HuH-7 (cell line): ENCODE measurements around the gene ALKBH7.
"Not testable (repeated sequence)": the region's sequence is repeated elsewhere in the genome, so short reads cannot be mapped to it uniquely, and the experiment has no call there.

Source experiments
- DNase-seq: peaks from one replicate; pipeline ENCODE4 v3.0.0; 2011; ENCODE audit warnings: low spot score

Gene ALKBH7

DNA sequence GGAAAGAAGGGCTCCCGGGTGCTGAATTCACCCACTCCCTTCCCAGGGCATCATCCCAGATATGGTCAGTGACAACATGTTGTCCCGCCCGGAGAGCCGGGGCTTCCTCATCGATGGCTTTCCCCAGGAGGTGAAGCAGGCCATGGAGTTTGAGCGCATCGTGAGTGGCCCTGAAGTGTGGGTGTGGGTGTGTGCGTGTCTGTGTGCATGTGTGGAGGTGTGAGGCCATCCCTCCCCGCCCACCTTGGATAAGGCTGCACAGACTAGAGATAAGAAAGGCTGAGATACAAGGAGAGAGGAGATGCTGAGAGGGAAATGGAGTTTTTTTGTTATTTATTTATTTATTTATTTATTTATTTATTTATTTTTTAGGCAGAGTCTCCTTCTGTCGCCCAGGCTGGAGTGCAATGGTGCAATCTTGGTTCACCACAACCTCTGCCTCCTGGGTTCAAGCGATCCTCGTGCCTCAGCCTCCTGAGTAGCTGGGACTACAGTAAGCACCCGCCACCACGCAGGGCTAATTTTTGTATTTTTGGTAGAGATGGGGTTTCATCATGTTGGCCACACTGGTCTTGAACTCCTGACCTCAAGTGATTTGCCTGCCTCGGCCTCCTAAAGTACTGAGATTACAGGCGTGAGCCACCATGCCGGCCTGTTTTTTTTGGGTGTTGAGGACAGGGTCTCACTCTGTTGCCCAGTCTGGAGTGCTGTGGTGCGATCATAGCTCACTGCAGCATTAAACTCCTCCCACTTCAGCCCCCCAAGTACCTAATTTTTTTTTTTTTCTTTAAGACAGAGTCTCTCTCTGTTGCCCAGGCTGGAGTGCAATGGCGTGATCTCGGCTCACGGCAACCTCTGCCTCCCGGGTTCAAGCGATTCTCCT lies 27.7 kb downstream of the ALKBH7 start:
- not testable (repeated sequence) for DNase-seq

DNA sequence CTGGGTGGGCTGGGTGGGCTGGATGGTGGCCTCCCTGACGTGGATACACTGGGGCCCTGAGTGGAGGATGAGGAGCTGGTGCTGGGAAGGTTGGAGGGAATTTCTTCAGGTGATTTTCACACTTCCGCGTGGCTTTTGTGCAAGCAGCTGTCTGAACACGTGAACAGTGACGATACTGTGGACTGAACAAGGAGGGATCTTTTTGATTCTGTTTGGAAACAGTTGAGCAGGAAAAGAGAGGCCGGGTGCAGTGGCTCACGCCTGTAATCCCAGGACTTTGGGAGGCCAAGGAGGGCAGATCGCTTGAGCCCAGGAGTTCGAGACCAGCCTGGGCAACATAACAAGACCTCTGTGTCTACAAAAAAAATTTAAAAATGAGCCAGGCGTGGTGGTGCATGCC lies 29.5 kb downstream of the ALKBH7 start:
- no peak for DNase-seq

DNA sequence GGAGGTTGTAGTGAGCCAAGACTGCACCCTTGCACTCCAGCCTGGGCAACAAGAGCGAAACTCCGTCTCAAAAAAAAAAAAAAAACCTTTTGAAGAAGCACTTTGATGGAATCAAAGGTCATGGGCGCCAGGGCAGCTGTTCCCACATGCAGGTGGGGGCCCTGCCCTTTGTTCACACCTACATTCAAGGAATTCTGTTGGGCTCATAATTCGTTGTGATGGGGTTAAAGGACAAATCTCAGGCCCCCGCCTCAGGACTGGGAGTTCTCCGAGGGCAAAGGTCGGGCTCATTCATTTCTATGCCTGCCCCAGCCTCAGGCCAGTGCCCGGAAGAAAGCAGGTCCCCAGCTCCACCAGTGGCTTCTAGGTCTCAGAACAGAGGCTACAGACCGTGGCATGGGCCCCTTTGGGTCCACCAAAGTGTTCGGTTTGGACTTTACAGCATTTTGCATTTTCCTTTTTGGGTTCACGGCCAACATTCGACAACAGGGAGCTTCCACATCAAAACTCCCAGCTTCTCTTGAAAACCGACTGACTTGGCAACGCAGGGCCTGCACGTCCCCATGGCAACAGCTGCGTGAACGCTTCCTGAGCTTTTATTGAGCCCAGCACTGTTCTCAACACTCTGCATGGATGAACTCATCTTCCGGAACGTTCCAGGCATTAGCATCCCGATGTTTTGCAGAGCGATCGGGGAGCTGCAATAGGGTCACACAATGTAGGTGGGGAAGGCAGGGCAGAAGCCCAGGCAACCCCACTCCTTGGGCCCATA lies 30.4 kb downstream of the ALKBH7 start:
- peak; percentile 56 for DNase-seq

DNA sequence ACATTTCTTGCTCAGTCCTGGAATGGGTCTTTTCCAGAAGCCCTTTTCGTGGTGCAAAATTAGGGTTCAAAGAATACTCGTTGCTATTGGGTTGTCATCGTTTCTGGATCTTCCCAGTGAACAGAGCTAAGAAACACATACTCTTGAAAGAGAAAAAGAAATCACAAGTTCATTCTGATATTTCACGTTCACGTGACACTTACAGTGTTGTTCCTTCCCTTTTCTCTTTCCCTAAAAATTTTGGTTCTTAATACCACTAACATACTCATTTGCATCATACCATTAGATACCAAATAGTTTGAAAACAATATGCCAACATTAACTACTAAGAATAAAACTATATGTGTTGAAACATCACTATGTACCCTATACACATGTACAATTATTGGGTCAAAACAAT lies 33.8 kb downstream of the ALKBH7 start:
- DNase-seq, result no peak

DNA sequence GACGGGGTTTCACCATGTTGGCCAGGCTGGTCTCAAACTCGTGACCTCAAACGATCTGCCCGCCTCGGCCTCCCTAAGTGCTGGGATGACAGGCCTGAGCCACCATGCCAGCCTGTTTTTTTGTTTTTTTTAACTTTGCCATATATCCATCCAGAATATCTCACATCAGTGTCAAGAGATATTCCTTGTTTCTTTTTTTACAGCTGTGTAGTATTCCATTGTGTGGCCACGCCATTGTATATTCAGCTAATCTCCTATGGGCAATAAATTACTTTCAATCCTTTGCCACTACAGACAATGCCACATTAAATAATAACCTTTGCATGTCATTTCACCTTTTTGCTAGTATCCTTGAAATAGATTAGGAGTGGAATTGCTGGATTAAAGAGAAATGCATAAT lies 36.8 kb downstream of the ALKBH7 start:
- no peak for DNase-seq

DNA sequence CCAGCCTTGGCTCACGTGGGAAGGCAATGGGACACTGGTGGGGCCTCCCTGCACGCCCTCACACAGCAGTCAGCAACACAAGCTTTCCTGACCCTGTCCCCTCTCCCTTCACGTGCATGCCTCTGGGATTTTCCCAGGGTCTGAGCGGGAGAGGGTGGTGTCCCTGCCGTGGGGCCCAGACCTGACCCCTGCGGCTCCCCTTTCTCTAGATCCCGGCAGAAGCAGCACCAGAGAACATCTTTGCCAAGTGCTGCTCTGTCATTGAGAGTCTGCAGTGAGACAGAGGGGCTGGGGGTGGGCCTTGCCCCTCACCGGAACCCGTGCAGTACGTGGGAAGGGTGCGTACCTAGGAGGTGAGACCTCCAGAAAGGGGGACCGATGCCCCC lies 39.5 kb downstream of the ALKBH7 start:
- no peak for DNase-seq

DNA sequence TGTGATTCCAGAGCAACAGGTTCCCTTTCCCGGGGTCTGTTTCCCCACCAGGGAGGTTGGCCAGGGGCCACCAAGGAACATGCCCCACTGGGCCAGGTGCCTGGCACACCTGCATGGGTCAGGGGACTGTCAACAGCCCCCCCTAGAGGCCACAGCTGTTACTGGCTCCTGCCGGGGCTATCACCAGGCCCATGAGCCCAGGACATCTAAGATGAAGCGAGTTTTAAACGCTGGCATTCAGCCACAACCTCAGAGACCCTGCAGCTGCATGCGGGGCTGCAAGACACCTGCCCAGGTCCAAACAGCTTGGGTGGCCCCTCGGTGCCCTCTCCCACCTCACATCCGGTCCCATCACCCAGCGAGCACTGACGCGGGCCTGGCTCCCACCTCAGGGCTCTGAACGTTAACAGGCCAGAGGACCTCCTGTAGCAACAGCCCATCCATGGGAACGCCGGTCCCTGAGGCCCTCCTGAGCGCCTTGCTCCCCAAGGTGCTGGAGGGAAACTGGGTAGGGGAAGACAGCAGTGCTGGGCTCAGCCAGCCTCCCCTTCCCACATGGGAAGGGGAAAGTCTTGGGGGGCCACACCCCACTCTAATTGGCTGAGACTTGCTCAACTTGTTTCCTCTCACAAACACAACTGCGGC lies 40.0 kb downstream of the ALKBH7 start:
- peak; percentile 73 for DNase-seq

DNA sequence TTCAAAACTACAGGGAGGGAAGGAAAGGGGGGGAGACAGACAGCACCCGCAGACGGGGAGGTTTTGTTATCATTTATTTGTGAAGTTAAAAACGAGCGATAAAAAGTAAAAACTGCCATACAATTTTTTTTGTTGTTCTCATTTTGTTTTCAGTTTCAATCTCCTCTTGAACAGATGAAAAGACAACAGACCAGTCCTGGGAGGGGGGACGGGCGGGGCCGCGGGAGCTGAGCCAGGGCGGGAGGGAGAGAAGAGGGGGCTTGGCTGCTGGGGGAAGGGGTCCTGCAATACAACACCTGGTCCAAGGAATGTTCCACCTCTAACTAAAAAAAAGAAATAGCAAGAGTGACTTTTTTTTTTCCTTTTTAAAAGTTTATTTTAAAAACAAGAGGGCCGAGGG lies 40.7 kb downstream of the ALKBH7 start:
- no peak for DNase-seq

DNA sequence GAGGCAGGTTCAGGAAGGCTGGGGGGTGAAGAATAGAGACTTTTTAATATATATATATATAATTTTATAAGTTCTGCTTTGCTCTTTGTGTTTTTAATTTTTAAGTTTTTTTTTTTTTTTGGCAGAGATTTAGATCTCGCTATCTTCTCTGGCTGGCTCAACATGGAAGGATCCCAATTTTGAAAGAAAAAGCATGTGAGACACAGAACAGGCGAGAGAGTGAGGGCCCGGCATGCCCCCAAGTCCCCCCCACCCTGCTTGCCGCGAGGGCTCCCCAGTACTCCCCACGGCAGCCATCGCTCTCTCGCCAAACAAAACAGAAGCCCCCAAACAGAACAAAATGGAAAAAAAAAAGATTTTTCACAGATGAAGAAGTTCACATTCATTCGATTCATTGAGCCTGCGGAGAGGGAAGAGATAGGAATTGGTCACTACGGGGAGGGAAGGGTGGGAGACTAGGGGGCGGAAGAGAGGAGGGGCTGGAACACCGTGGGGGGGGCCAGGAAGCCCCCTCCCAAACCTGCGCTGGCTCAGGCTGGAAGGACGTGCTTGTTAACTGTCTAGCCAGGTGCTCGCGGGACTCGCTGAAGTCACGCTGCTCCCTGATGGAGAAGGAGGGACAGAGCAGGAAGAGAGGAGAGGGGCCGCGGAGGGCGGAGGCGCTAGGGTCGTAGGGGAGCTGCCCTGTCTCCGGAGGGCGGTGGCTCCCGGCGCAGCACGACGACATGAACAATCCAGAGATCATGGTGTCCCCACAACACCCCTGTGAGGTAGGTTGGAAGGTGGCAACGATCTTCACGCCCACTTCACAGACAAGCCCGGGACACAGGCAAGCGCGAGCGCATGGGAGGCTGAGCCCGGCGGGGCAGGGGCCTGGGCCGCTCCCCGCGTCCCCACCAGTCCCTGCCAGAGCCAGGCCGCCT lies 41.4 kb downstream of the ALKBH7 start:
- no peak for DNase-seq

DNA sequence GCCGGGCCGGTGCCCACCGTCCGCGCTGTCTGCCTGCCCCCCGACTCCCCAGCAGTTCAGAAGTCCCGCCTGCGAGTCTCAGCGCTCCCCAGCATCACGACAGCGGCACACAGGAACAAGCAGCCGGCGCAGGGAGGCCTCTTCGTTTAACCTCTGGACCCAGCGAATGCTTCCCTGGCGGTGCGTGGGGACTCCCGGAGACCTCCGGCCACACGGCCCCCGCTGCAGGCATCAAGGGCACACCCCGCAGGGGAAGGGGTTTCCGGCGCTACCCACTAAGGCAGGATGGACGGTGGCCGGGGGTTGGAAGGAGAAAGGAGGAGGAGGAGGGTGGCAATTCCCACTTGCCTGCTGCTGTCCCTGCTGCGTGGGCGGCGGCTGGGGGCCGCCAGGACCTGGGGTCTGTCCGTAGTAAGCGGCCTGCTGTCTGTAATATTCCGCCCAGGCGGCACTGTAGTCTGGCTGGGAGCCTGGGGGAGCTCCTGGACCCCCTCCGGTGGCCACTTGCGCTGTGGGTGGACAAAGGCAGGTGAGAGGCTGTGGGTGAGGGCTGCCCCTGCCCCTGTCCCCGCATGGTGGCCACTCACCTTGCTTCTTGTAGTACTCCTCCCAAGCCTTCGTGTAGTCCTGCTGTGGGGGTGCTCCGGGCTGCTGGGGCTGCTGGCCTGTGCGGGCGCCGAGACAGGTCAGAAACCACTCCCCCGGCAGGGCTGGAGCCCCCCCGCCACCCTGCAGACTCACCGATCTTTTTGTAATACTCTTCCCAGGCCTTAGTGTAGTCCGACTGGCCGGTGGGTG lies 42.4 kb downstream of the ALKBH7 start:
- no peak for DNase-seq

DNA sequence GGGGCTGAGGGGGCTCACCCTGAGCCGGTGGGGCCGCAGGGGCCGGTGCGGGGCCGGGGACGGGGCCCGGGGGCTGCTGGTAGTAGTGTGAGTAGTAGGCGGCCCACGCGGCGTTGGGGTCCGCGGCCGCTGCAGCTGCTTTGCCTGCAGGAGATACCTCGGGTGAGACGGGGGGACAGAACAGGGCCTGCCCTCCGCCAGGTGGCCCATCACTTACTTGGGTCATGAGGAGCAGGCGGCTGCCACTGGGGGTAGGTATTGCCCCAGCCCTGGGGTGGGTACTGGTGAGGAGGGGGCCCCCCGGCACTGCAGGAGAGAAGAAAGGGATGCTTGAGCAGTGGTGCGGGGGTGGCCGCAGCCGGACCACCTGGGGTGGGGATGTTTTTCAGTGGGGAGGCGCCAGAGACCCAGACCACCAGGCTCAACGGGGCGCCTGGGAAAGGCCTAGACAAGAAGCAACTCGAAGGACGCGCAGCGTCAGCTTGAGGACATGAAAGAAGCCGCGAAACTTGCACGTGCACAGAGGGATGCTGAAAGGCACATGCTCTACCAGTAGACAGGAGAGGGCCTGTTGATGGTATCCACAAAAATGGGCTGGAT lies 43.1 kb downstream of the ALKBH7 start:
- DNase-seq, result no peak

DNA sequence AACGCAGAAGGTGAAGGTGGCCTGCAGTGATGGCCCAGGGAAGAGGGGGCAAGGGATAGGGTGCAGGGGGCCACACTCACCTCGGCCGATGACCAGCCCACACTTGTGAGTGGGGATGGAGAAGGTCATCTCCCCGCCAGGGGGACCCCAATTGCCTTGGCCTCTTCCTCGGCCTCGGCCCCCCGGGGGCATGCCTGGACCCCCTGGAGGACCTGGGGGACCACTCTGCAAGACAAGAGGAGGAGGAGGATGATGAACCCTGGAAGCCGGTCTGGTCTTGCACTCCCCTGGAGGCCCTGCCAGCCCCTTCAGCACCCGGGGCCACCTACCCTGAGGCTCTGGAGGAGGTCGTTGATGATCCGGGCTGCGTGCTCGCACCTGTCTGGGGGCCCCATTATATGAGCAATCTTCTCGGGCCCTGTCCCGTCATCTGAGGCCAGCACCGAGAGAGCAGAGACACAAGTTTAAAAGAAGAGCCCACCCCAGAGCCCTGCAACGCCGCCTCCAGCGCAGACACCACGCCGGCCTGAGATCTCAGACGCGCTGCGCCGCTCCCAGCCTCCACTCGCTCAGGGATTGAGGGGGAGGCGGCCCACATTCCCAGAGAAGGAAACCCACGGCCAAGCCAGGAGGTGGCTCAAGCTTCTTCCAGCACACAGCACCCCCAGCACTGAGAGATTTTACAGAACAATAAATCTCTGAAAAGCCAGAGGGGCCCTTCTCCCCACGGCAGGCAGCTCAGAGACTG lies 44.2 kb downstream of the ALKBH7 start:
- DNase-seq, result no peak

DNA sequence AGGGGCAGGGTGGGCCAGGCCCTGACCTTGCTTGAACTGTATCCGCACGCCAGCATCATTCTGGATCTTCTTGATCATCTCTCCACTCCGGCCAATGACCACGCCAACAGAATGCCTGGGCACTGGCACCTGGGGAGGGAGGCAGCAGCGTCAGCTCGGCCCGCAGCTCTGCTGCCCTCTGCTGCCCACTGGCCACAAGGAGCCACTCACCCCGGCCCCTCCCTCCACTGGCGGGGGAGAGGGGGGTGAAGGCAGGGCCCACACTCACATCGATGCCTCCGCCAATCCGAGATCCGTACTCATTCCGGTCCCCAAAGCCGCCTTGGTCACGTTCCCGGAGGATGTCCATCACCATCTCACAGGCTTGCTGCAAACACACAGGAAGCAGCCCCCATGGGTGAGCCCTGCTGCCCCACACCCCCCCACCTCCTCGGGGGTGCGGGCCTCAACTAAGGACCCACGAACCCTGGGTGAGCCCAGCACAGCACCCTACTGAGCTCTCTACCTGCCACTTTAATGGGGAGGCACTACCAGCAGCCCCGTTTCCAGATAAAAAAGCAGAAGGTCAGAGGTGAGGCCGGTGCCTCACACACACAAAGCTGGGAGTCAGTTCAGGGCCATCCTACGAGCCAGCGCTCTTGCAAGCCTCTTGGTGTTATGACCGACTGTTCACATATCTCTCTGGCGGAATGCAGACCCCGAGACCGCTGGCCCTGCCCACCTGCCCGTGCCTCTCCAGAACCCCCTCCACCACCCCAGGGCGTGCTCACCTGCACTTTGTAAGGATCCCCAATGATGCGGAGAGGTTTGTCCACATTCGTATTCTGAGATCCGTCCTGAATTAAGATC lies 45.3 kb downstream of the ALKBH7 start:
- DNase-seq, result no peak

DNA sequence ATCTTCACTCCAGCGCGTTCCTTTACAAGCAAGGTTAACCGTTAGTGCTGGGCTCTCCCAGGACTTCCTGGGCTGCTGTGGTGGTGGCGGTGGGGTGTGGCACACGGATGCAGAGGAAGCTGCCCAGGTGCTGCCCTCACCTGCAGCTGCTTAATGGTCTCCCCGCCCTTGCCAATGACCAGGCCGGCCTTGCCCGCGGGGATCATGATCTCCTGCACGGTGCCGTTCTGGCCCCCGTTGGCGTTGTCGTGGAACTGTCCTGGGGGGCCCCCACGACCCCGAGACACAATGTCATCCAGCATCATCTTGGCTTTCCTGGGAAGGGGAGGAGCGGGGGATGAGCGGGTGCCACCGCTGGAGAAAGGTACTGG lies 46.0 kb downstream of the ALKBH7 start:
- no peak for DNase-seq

DNA sequence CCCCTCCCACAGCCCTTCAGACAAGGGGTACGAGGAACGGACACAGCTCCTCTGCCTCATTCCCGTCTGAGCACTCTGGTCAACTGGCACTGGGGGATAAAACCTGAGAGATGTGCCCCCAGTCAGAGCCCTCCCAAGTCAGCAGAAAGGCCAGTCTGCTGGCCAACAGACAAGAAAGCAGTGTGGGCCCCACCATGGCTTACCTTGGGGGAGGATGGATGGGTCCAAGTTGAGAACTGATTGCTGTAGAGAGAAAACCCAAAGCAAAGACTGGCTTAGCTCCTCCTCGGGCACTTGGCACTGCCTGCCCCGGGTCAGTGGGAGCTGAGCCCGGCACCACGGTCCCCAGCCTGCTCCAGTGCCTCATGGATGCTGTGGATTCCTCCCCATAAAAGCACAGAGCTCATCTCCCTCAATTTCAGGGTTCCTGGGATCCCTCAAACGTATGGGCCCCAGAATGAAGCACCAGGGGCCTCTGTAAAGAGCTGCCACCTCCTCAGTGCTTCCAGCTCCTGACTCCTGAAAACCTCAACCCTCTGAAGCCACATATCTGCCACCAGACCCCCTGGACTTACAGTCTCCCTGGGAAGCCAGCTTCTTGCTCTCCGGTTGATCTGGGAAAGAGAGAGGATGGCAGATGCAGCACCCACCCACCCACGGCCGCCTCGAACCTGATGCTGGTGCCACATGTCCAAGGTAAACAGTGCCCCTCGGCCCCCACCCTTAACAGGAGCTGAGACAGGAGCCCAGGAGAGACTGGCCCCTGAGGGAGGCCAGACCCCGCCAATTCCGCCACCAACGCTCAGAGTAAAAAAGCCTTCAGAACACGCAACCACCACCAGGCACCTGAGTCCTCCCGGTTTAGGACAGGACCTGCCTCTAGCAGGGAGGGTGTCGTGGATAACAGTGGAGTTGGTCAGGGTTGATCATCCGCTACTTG lies 48.8 kb downstream of the ALKBH7 start:
- no peak for DNase-seq

DNA sequence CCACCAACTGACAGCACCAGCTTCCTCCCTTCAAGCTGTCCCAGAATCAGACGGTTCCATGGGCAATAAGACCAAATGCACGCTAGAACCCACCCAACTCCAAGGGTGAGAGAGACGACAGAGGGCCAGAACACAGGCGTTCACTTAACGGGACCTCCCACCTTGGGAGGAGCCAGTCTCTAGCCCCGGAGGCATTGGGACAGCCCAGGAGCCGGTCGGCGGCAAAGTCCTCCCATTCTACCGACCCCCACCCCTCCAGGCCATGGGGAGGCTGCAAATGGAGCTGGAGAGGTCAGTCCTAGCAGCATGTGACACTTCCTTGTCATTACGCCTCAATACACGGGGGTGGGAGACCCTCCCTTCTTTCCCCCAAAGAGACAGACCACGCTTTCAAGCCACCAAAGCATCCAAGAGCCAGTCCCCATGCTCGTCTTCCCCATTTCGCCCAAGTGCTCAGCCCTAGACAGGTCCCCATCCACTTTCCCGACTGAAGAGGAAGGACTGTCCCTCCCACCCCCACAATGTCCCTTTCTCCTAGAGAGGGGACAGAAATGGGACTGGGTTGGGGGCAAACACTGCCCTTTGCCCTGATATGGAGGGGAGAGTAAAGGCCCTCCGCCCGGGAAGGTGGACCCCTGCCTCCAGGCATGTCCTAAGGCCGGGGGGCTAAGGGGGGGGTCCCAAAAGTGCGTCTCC lies 51.1 kb downstream of the ALKBH7 start:
- DNase-seq, result no peak
